Measurements from ENCODE around the gene TEDC2.

- TF ChIP-seq POLR2A (IDR thresholded peaks at IDR 0.05) (no peak), EP300 (IDR thresholded peaks at IDR 0.05) (no peak), CTCF (IDR thresholded peaks at IDR 0.05) (no peak)
Observed at GRCh38 chr16:2512735-2513404, 53.0 kb downstream of the TEDC2 start.
